Uterus (tissue), 2 donors: ENCODE data around the gene PLPPR3.

Experiments
- CTCF ChIP-seq, 4 experiments: fragments of 200-600 bp in 2 of 4; fragments of 450-650 bp in 2 of 4; sonication (generic) in 2 of 4; IDR thresholded peaks; one replicate each; pipeline ENCODE4 v1.5.1; 2016 to 2019; ENCODE audit warnings: antibody characterized with exemption in 4 of 4, mild to moderate bottlenecking in 2 of 4, moderate library complexity in 1 of 4
- POLR2A ChIP-seq, 2 donors: fragments of 450-650 bp; IDR thresholded peaks; one replicate each; pipeline ENCODE4 v1.6.1; 2016; ENCODE audit warnings: antibody characterized with exemption in 2 of 2, mild to moderate bottlenecking in 1 of 2, moderate library complexity in 1 of 2

- no peak for TF ChIP-seq CTCF (IDR thresholded peaks at IDR 0.05)
- TF ChIP-seq POLR2A (IDR thresholded peaks at IDR 0.05) = no peak
Observed at GRCh38 chr19:866769-867300, 45.1 kb upstream of the PLPPR3 start.
